Measurements from ENCODE around the gene TFEB. TPM values are rescaled to one million over a fixed set of nuclear protein-coding genes. Genes with fewer than 3 reads are reported as not detected.

The TFEB gene
- total RNA-seq, 1 donor from 2014 or later = 6.2 TPM

DNA sequence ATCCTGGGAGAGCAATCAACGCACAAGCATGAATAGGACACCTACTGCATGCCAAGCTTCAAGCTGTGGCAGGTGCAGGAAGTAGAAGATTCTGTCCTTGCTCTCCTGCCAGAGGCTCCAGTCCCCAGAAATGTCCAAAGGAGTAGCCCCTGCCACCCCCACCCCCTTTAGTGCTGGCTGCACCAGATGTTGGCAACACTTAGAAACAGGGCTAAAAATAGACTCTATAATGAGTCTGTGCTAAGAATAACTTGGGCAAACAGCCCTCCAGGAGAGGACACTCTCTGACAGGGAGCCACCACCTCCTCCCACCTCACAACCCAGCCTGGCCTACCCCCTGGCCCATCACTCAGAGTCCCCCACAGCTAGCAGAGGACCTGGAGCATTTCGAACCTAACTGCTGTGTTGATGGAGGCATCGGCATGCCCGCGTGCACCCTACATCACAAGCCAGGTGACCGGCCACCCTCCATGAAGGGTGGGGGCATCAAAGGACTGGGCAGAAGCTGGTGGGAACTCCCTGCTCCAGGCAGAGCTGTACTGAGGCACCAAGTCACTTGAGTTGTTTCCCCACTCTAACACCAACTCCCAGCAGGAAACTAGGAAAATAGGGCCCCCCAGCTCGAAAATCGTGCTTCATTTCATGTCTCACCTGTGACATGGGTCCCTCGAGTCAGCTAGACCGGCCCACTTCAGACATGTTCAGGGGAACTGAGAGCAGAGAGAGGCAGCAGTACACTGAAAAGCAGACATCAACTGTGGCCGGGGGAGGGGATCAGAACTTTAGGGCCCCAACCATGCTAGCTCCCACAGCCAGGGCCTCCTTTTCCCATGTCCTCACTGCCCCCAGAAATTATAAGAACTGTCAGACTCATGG, 18.7 kb downstream of the TFEB start:
- no peak for TF ChIP-seq CTCF (conservative IDR thresholded peaks at IDR 0.05)
- no peak for DNase-seq (ENCODE audit: extremely low spot score, unreplicated experiment)
- Mint-ChIP-seq H3K27me3 (no peaks in the 10 kb centered on the region), H3K4me1 (ENCODE audit: unreplicated experiment) (peaks cover 12% of the 10 kb centered on the region), H3K36me3 (peaks cover 3% of the 10 kb centered on the region), H3K27ac (no peak overlapping the region), H3K9me3 (no peaks in the 10 kb centered on the region), H3K4me3 (no peak overlapping the region)

DNA sequence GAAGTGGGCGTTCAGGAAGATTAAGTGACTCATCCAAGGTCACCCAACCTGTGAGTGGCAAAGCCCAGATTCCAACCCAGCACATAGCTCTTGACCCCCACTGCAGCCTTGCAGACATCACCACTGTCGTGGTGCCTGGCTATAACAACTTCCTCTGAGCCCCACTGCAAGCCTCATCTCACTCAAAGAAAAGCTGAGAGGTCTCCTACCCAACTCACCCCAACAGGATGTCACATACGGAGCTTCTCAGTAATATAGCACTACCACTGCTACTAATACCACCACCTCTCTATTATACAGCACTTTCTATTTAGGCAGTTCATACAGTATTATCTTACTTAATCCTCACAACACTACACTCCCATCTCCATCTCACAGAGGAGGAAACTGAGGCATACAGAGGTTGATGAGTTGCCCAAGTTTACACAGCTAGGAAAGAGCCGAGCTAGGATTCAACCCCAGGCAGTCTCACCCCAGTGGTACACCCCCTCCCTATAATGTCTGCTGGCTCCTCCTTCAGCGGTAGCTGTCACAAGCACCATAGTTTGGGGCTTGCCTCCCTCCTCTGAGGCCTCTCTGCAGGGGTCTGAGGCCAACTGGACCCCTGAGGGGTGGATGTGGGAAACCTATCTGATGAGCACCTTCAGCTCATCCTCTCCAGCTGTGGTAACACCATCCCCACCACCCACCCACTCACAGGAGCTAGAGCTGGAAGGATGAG, 19.5 kb downstream of the TFEB start:
- Mint-ChIP-seq H3K4me1 (ENCODE audit: unreplicated experiment) (peaks cover 8% of the 10 kb centered on the region), H3K27ac (no peak overlapping the region), H3K4me3 (no peak overlapping the region), H3K36me3 (peaks cover 3% of the 10 kb centered on the region), H3K27me3 (no peaks in the 10 kb centered on the region), H3K9me3 (no peaks in the 10 kb centered on the region)
- no peak for DNase-seq (ENCODE audit: extremely low spot score, unreplicated experiment)
- no peak for TF ChIP-seq CTCF (conservative IDR thresholded peaks at IDR 0.05)

- peaks cover 8% of the 10 kb centered on the region for H3K4me1 Mint-ChIP-seq (ENCODE audit: unreplicated experiment)
- no peak overlapping the region for H3K4me3 Mint-ChIP-seq
- H3K27ac Mint-ChIP-seq = no peak overlapping the region
Measured at GRCh38 chr6:41714556-41715273, 20.7 kb downstream of the TFEB start.

GRCh38 chr6:41713650-41714291, 21.6 kb downstream of the TFEB start:
- Mint-ChIP-seq H3K36me3 (peaks cover 3% of the 10 kb centered on the region), H3K4me3 (no peak overlapping the region), H3K27ac (no peak overlapping the region), H3K9me3 (no peaks in the 10 kb centered on the region), H3K27me3 (peaks cover 12% of the 10 kb centered on the region), H3K4me1 (ENCODE audit: unreplicated experiment) (peaks cover 8% of the 10 kb centered on the region)
- TF ChIP-seq CTCF (conservative IDR thresholded peaks at IDR 0.05) = no peak
- no peak for DNase-seq (ENCODE audit: extremely low spot score, unreplicated experiment)

More at GRCh38 chr6:41714556-41715273, 20.7 kb downstream of the TFEB start:
- H3K36me3 Mint-ChIP-seq = peaks cover 3% of the 10 kb centered on the region
- peaks cover 8% of the 10 kb centered on the region for H3K27me3 Mint-ChIP-seq
- no peak for TF ChIP-seq CTCF (conservative IDR thresholded peaks at IDR 0.05)
- no peaks in the 10 kb centered on the region for H3K9me3 Mint-ChIP-seq
- no peak for DNase-seq (ENCODE audit: extremely low spot score, unreplicated experiment)

GRCh38 chr6:41713159-41713649, 22.2 kb downstream of the TFEB start:
- no peak for DNase-seq (ENCODE audit: extremely low spot score, unreplicated experiment)
- Mint-ChIP-seq H3K9me3 (no peaks in the 10 kb centered on the region), H3K27ac (no peak overlapping the region), H3K27me3 (peaks cover 17% of the 10 kb centered on the region), H3K36me3 (peaks cover 3% of the 10 kb centered on the region), H3K4me3 (no peak overlapping the region), H3K4me1 (ENCODE audit: unreplicated experiment) (peaks cover 8% of the 10 kb centered on the region)
- TF ChIP-seq CTCF (conservative IDR thresholded peaks at IDR 0.05) = no peak

Measured in type B pancreatic cell (in vitro differentiated cells).